ENCODE measurements around the gene MPZL3.

GRCh38 chr11:118260353-118260752 lies 8.2 kb upstream of the MPZL3 start:
- no peak for TF ChIP-seq TAF1 (IDR thresholded peaks at IDR 0.05; ENCODE audit: borderline replicate concordance, low read depth, low read length)
- no peak for TF ChIP-seq POLR2A (IDR thresholded peaks at IDR 0.05; ENCODE audit: low read depth, low read length)

Measured in GM12892 (cell line).